Lower leg skin (tissue), 4 donors: ENCODE results near the gene FOXP4. TPM values are rescaled to one million over a fixed set of nuclear protein-coding genes. Genes with fewer than 3 reads are reported as not detected.

Experiments
- DNase-seq, 2 donors: peaks; one replicate each; pipeline ENCODE4 v3.0.0-alpha.2; 2019; ENCODE audit warnings: low spot score in 2 of 2
- H3K4me3 ChIP-seq: fragments of 200-600 bp; sonication (generic); 2 replicates; pipeline ENCODE4 v1.5.1; 2017; ENCODE audit warnings: mild to moderate bottlenecking, low read depth; ENCODE audit not compliant: poor library complexity, severe bottlenecking
- POLR2A ChIP-seq, 2 donors: fragments of 450-650 bp; IDR thresholded peaks; one replicate each; pipeline ENCODE4 v1.6.1; 2016 to 2017; ENCODE audit warnings: antibody characterized with exemption in 2 of 2, mild to moderate bottlenecking in 1 of 2, moderate library complexity in 1 of 2
- WGBS, 2 donors: methylation state at CpG; one replicate each; pipeline ENCODE4 v1.1.5; 2018; 5-methylcytosine and 5-hydroxymethylcytosine counted together
- intact Hi-C: fragments of 100-400 bp; cut with DNase I; formaldehyde crosslinking; loops from one replicate; pipeline ENCODE4 v1.15.0; 2023; ENCODE audit warnings: low total_unique reads
- total RNA-seq, 4 donors: library from RNA; depleted of rRNA; stranded (reverse); fragments of >200 nt; gene quantifications; one replicate each; pipeline ENCODE4 v1.1.0, GENCODE V29; 2016
- TF ChIP-seq, protein P1 (sequence below), 3 donors: fragments of 450-650 bp; IDR thresholded peaks; one replicate each; pipeline ENCODE4 v1.5.1; 2016; ENCODE audit warnings: antibody characterized with exemption in 3 of 3, mild to moderate bottlenecking in 3 of 3, moderate library complexity in 2 of 3

FOXP4 gene
- total RNA-seq, 4 donors from 2014 or later = 7.5 to 11.6 (median 10.1) TPM

- 67 to 68% methylated on average over 8 of the region's 8 CpGs for WGBS, 2 donors
- no peak for DNase-seq
- intact Hi-C loops = no loop called here
- no peak overlapping the region for H3K4me3 ChIP-seq
- TF ChIP-seq, protein P1, sequence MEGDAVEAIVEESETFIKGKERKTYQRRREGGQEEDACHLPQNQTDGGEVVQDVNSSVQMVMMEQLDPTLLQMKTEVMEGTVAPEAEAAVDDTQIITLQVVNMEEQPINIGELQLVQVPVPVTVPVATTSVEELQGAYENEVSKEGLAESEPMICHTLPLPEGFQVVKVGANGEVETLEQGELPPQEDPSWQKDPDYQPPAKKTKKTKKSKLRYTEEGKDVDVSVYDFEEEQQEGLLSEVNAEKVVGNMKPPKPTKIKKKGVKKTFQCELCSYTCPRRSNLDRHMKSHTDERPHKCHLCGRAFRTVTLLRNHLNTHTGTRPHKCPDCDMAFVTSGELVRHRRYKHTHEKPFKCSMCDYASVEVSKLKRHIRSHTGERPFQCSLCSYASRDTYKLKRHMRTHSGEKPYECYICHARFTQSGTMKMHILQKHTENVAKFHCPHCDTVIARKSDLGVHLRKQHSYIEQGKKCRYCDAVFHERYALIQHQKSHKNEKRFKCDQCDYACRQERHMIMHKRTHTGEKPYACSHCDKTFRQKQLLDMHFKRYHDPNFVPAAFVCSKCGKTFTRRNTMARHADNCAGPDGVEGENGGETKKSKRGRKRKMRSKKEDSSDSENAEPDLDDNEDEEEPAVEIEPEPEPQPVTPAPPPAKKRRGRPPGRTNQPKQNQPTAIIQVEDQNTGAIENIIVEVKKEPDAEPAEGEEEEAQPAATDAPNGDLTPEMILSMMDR (IDR thresholded peaks at IDR 0.05) = no peak
- TF ChIP-seq POLR2A (IDR thresholded peaks at IDR 0.05) = no peak
Observed at GRCh38 chr6:41563060-41563776, 17.0 kb downstream of the FOXP4 start.

DNA sequence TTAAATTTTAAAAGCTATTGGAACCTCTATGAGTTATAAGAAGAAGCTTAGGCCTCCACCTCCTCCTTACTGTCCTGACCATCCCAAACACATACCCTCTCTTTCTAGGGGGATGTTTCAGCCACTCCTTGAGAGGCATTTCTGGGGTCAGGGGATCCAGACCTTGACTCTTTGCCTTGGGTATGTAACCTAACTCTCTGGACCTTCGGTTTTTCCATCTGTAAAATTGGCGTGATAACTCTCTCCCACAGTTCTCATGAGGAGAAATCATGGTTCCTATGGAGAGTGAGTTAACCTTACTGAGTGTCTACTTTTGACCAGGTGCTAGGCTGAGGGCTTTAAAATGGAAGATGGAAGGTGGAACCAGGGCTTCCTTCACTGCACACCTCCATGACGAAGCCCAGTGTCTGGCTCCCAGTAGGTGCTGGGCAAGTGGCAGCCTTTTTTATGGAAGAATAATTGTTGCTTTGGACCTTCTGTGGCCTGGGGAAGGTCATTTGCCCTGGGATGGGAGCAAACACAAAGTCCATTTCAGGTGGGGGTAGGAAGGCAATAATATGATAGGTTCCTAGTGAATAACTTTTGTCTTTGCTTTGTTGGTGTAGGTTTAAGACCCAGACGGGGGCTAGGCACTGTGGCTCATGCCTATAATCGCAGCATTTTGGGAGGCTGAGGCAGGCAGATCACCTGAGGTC lies 18.4 kb downstream of the FOXP4 start:
- no peak overlapping the region for H3K4me3 ChIP-seq
- no peak for DNase-seq
- 94 to 98% methylated on average over 5 of the region's 5 CpGs for WGBS, 2 donors
- intact Hi-C loops = no loop called here
- no peak for TF ChIP-seq POLR2A (IDR thresholded peaks at IDR 0.05)
- TF ChIP-seq, protein P1 (IDR thresholded peaks at IDR 0.05) = no peak

- no peak overlapping the region for H3K4me3 ChIP-seq
- TF ChIP-seq, protein P1 (IDR thresholded peaks at IDR 0.05) = no peak
- TF ChIP-seq POLR2A (IDR thresholded peaks at IDR 0.05) = no peak
- intact Hi-C loops = no loop called here
- DNase-seq = no peak
- WGBS, 2 donors = 95 to 97% methylated on average over 13 of the region's 13 CpGs
Observed at GRCh38 chr6:41565701-41566100, 19.5 kb downstream of the FOXP4 start.

DNA sequence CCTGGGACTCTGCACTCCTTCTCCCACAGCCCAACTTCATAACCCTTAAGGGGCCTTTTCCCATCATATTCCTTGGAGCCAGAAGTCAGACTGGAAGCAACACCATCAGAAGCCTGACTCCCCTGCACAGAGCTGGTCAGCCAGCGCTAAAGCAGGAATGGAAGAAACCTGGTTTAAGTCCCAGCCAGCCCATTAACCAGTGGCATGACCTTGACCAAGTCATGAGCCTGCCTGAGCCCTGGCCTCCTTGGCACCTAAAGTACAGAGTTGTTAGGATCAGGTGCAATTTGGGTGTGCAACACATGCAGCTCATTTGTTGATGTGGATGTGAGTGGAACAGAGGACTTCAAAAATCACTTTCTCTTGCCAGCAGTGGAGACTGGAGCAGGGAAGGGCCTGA lies 20.8 kb downstream of the FOXP4 start:
- intact Hi-C loops = no loop called here
- 100% methylated on average over 1 of the region's 1 CpG for WGBS, 2 donors
- H3K4me3 ChIP-seq = no peak overlapping the region
- TF ChIP-seq, protein P1 (IDR thresholded peaks at IDR 0.05) = no peak
- TF ChIP-seq POLR2A (IDR thresholded peaks at IDR 0.05) = no peak
- no peak for DNase-seq

GRCh38 chr6:41567684-41568083 lies 21.5 kb downstream of the FOXP4 start:
- 84 to 88% methylated on average over 1 of the region's 1 CpG for WGBS, 2 donors
- TF ChIP-seq, protein P1 (IDR thresholded peaks at IDR 0.05) = no peak
- TF ChIP-seq POLR2A (IDR thresholded peaks at IDR 0.05) = no peak
- no peak for DNase-seq
- H3K4me3 ChIP-seq = no peak overlapping the region
- intact Hi-C loops = no loop called here
